NCI-H82 (cell line): Measurements from ENCODE around the gene SPTBN4.
"Not testable (repeated sequence)": the region's sequence is repeated elsewhere in the genome, so short reads cannot be mapped to it uniquely, and the experiment has no call there.

Experiments used
- DNase-seq: peaks from one replicate; lab custom pipeline; 2025; lab: John Stamatoyannopoulos, UW

SPTBN4 gene

GRCh38 chr19:40466985-40467734, at the start of gene SPTBN4:
TSS of gene SPTBN4 (plus strand) at chr19:40467001. CDS start at chr19:40472622, 5,621 bp downstream.
- DNase-seq: no peak

- no peak for DNase-seq
These were observed 49.2 kb upstream of the SPTBN4 start for GRCh38 chr19:40417643-40417981.

GRCh38 chr19:40418040-40418439, 48.8 kb upstream of the SPTBN4 start:
- DNase-seq: no peak

GRCh38 chr19:40419066-40419612, 47.7 kb upstream of the SPTBN4 start:
- DNase-seq: no peak

GRCh38 chr19:40419780-40420179, 47.0 kb upstream of the SPTBN4 start:
- DNase-seq: no peak

- no peak for DNase-seq
These were observed 46.4 kb upstream of the SPTBN4 start for GRCh38 chr19:40420451-40420765.

- peak; percentile 93 for DNase-seq
These were observed 45.7 kb upstream of the SPTBN4 start for GRCh38 chr19:40420766-40421765.

- no peak for DNase-seq
These were observed 44.6 kb upstream of the SPTBN4 start for GRCh38 chr19:40421993-40422747.

GRCh38 chr19:40422748-40423566, 43.8 kb upstream of the SPTBN4 start:
- DNase-seq: no peak

GRCh38 chr19:40423938-40424337, 42.9 kb upstream of the SPTBN4 start:
- no peak for DNase-seq

- DNase-seq: no peak
These were observed 42.0 kb upstream of the SPTBN4 start for GRCh38 chr19:40424637-40425449.

- DNase-seq: peak; percentile 100
These were observed 41.1 kb upstream of the SPTBN4 start, which contains the start of gene SERTAD1 for GRCh38 chr19:40425450-40426287. TSS of gene SERTAD1 (minus strand) at chr19:40425992. CDS start at chr19:40423546, 2,446 bp downstream.

GRCh38 chr19:40428197-40428596, 38.6 kb upstream of the SPTBN4 start:
- DNase-seq: not testable (repeated sequence)

- DNase-seq: not testable (repeated sequence)
These were observed 36.6 kb upstream of the SPTBN4 start for GRCh38 chr19:40430242-40430641.

GRCh38 chr19:40431698-40432097, 35.1 kb upstream of the SPTBN4 start:
- no peak for DNase-seq

GRCh38 chr19:40432760-40433159, 34.0 kb upstream of the SPTBN4 start:
- not testable (repeated sequence) for DNase-seq

- peak; percentile 88 for DNase-seq
These were observed 33.2 kb upstream of the SPTBN4 start for GRCh38 chr19:40433391-40434216.

- DNase-seq: no peak
These were observed 28.5 kb upstream of the SPTBN4 start for GRCh38 chr19:40438284-40438683.
